Measurements from ENCODE around the gene KCNIP4.

The KCNIP4 gene

DNA sequence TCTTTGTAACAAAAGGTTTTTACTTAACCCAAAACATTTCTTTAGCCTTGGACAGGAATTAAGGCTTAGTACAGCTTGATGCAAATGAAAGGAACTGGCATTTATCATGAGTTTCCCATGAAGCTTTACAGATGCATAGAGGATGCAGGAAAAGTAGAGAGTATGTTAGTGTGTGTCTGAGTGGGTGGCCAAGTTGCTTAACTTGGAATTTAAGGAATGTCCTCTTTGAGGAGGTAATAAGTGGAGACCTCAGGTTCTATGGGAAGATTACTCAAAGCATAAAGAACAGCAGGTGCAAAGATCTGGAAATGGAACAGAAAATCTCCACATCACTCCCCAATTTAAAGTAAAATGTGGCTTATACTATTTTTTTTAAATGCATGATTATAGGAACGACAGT is 457.9 kb downstream of the KCNIP4 start:
- Histone ChIP-seq H3K9ac (ENCODE audit: low read length) (no peak overlapping the region), H2BK5ac (ENCODE audit: low read length) (no peak overlapping the region), H3K4me2 (ENCODE audit: low read length) (no peak overlapping the region), H2BK120ac (ENCODE audit: low read depth, low read length) (no peak overlapping the region), H3K18ac (ENCODE audit: low read length) (no peak overlapping the region), H3K56ac (ENCODE audit: low read length) (no peak overlapping the region), H3K27ac (ENCODE audit: low read depth, low read length) (no peak overlapping the region), H3K79me2 (ENCODE audit: control insufficient read depth, insufficient read depth, low read length) (no peaks in the 10 kb centered on the region), H3K27me3 (ENCODE audit: insufficient read depth, low read length, poor library complexity) (no peaks in the 10 kb centered on the region), H4K8ac (ENCODE audit: low read depth, low read length) (no peak overlapping the region), H3K36me3 (ENCODE audit: control insufficient read depth, insufficient read depth, low read length) (no peaks in the 10 kb centered on the region), H3K4ac (ENCODE audit: low read depth, low read length) (no peak overlapping the region), H2BK15ac (replicated peaks; ENCODE audit: low read depth) (no peak overlapping the region), H3K23ac (ENCODE audit: low read length) (no peak overlapping the region), H4K5ac (ENCODE audit: low read length) (no peak overlapping the region), H3K4me1 (ENCODE audit: control insufficient read depth, low read depth, low read length) (no peaks in the 10 kb centered on the region), H3K4me3 (ENCODE audit: low read length) (no peak overlapping the region), H2AK5ac (ENCODE audit: low read length) (no peak overlapping the region), H3K79me1 (ENCODE audit: low read length) (no peaks in the 10 kb centered on the region)
- no CpG with 5 or more reads among the region's 1 CpG for WGBS (ENCODE audit: extremely low coverage, insufficient coverage, low lambda C conversion rate)
- peak; percentile 10 for DNase-seq

DNA sequence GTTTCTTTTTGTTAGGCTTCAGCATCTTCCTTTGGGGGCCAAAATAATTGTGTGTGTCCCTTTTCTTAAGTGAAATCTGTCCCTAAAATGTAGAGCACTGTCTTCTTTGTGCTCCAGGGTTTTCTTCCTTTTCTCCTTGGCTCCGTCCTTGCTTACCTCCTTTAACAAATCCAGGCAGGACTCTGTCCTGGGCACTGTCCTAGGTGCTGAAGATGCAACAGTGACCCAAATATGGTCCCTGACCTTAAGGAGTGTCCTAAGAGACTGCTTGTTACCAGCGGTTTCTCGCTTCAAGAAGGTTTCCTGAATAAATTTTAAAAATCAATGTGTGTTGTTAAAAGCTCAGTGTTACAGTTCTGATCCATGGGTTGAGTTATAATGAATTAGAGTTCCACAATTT is 471.8 kb downstream of the KCNIP4 start:
- H2BK15ac ChIP-seq (replicated peaks; ENCODE audit: low read depth) = no peak overlapping the region
- H2BK120ac ChIP-seq (ENCODE audit: low read depth, low read length) = no peak overlapping the region
- H3K18ac ChIP-seq (ENCODE audit: low read length) = no peak overlapping the region
- no peaks in the 10 kb centered on the region for H3K79me1 ChIP-seq (ENCODE audit: low read length)
- H3K36me3 ChIP-seq (ENCODE audit: control insufficient read depth, insufficient read depth, low read length) = no peaks in the 10 kb centered on the region
- H3K4ac ChIP-seq (ENCODE audit: low read depth, low read length) = no peak overlapping the region
- H3K79me2 ChIP-seq (ENCODE audit: control insufficient read depth, insufficient read depth, low read length) = no peaks in the 10 kb centered on the region
- no CpG with 5 or more reads among the region's 3 CpGs for WGBS (ENCODE audit: extremely low coverage, insufficient coverage, low lambda C conversion rate)
- no peak overlapping the region for H2AK5ac ChIP-seq (ENCODE audit: low read length)
- H4K8ac ChIP-seq (ENCODE audit: low read depth, low read length) = no peak overlapping the region
- H3K27me3 ChIP-seq (ENCODE audit: insufficient read depth, low read length, poor library complexity) = no peaks in the 10 kb centered on the region
- H3K9ac ChIP-seq (ENCODE audit: low read length) = no peak overlapping the region
- peak; percentile 83 for DNase-seq
- no peak overlapping the region for H2BK5ac ChIP-seq (ENCODE audit: low read length)
- H4K5ac ChIP-seq (ENCODE audit: low read length) = no peak overlapping the region
- H3K4me3 ChIP-seq (ENCODE audit: low read length) = no peak overlapping the region
- H3K4me2 ChIP-seq (ENCODE audit: low read length) = no peak overlapping the region
- no peak overlapping the region for H3K27ac ChIP-seq (ENCODE audit: low read depth, low read length)
- H3K56ac ChIP-seq (ENCODE audit: low read length) = no peak overlapping the region
- no peaks in the 10 kb centered on the region for H3K4me1 ChIP-seq (ENCODE audit: control insufficient read depth, low read depth, low read length)
- H3K23ac ChIP-seq (ENCODE audit: low read length) = no peak overlapping the region

DNA sequence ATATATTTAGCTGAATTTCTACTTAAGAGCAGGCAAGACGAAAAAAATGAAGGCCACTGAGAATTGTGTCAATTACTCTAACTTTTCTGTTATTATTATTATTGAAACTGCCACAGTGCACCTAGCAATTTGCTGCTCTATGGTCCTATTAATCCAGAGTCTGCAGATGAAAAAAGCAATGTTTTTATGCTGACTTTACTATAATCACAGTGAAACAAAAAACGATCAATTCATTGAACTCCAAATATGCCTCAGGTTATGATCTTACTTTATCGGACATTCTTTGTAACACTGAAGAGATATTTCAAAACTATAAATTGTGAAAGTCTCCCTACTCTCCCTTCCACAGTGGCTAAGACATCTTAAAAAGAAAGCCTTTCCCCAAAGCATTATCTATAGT is 474.4 kb downstream of the KCNIP4 start:
- no CpG with 5 or more reads among the region's 3 CpGs for WGBS (ENCODE audit: extremely low coverage, insufficient coverage, low lambda C conversion rate)
- H3K23ac ChIP-seq (ENCODE audit: low read length) = no peak overlapping the region

DNA sequence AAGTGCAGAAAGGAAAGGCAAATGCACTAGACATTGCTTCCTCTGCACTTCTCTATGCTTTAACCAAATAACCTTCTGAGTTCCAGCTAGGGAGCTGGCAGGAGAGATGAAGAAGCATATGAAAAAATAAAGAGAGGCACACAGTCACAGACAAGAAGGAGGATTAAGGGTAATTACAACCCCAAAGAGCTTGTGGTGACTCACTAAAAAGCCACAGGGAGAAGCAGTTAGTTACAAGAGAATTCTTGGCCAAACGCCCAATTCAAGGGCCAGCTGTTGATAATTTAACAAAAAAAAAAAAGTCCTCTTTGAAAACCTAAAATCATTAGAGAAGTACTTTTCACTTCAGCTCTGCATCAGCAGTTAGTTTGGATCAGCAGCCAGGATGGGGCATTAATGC is 478.0 kb downstream of the KCNIP4 start:
- no peak overlapping the region for H3K27ac ChIP-seq (ENCODE audit: low read depth, low read length)

More for the DNA sequence above, 474.4 kb downstream of the KCNIP4 start:
- H3K4me1 ChIP-seq (ENCODE audit: control insufficient read depth, low read depth, low read length) = no peaks in the 10 kb centered on the region
- H2BK15ac ChIP-seq (replicated peaks; ENCODE audit: low read depth) = no peak overlapping the region
- no peak overlapping the region for H3K56ac ChIP-seq (ENCODE audit: low read length)
- H3K79me1 ChIP-seq (ENCODE audit: low read length) = no peaks in the 10 kb centered on the region
- H3K18ac ChIP-seq (ENCODE audit: low read length) = no peak overlapping the region
- no peak overlapping the region for H3K4me3 ChIP-seq (ENCODE audit: low read length)
- DNase-seq = no peak
- no peak overlapping the region for H3K4me2 ChIP-seq (ENCODE audit: low read length)
- H2BK120ac ChIP-seq (ENCODE audit: low read depth, low read length) = no peak overlapping the region
- no peak overlapping the region for H3K4ac ChIP-seq (ENCODE audit: low read depth, low read length)
- H2AK5ac ChIP-seq (ENCODE audit: low read length) = no peak overlapping the region
- H4K8ac ChIP-seq (ENCODE audit: low read depth, low read length) = no peak overlapping the region
- no peak overlapping the region for H4K5ac ChIP-seq (ENCODE audit: low read length)
- no peak overlapping the region for H3K27ac ChIP-seq (ENCODE audit: low read depth, low read length)
- no peaks in the 10 kb centered on the region for H3K79me2 ChIP-seq (ENCODE audit: control insufficient read depth, insufficient read depth, low read length)
- no peak overlapping the region for H2BK5ac ChIP-seq (ENCODE audit: low read length)
- no peaks in the 10 kb centered on the region for H3K36me3 ChIP-seq (ENCODE audit: control insufficient read depth, insufficient read depth, low read length)
- no peak overlapping the region for H3K9ac ChIP-seq (ENCODE audit: low read length)
- no peaks in the 10 kb centered on the region for H3K27me3 ChIP-seq (ENCODE audit: insufficient read depth, low read length, poor library complexity)

DNA sequence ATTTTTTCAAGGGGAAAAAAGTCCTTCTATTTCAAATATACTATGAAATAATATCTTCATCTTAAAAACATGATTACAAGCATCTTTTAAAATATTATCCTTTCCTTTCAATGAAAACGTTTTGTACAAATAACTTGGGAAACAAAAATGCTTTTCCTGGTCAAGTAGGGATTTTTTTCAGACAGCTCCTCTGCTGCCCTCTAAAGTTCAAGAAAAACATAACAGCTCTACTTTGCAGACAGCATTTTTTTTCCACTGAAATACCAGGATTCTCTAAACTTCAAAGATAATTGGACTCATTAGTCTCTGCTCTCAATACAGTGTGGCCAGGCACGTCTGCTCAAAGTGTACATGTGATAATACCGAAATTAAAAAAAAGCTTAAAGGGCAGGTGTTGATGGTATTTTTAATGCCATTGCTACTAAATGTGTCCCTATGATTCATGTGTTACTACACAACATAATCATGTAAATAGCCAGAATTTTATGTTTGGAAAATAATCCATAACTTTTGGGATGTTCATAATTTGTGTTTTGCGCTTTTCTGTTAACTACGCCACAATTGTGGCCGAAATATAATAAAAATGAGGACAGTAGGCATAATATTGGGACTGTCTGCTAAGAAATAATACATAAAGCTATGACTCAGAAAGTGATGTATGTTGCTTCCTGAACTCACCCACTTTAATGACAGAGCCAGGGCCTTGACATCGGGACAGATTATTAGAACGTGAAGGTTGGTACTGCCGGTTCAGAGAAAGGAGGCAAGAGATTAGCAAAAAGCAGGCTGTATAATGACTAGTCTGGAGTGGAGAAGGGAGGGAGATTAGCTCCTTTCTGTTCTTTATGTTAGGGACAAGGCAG is 478.9 kb downstream of the KCNIP4 start:
- H3K4ac ChIP-seq (ENCODE audit: low read depth, low read length) = no peak overlapping the region
- no peak overlapping the region for H4K8ac ChIP-seq (ENCODE audit: low read depth, low read length)
- no peak overlapping the region for H2BK5ac ChIP-seq (ENCODE audit: low read length)
- H3K27ac ChIP-seq (ENCODE audit: low read depth, low read length) = no peak overlapping the region
- WGBS (ENCODE audit: extremely low coverage, insufficient coverage, low lambda C conversion rate) = 100% methylated on average over 1 of the region's 9 CpGs
- no peaks in the 10 kb centered on the region for H3K79me1 ChIP-seq (ENCODE audit: low read length)
- no peak overlapping the region for H2AK5ac ChIP-seq (ENCODE audit: low read length)
- H3K4me3 ChIP-seq (ENCODE audit: low read length) = no peak overlapping the region
- no peak overlapping the region for H3K9ac ChIP-seq (ENCODE audit: low read length)
- no peak overlapping the region for H3K56ac ChIP-seq (ENCODE audit: low read length)
- H3K79me2 ChIP-seq (ENCODE audit: control insufficient read depth, insufficient read depth, low read length) = no peaks in the 10 kb centered on the region
- no peak overlapping the region for H3K18ac ChIP-seq (ENCODE audit: low read length)
- H3K4me1 ChIP-seq (ENCODE audit: control insufficient read depth, low read depth, low read length) = no peaks in the 10 kb centered on the region
- H2BK15ac ChIP-seq (replicated peaks; ENCODE audit: low read depth) = no peak overlapping the region
- peak; percentile 20 for DNase-seq
- H3K4me2 ChIP-seq (ENCODE audit: low read length) = no peak overlapping the region
- H3K36me3 ChIP-seq (ENCODE audit: control insufficient read depth, insufficient read depth, low read length) = no peaks in the 10 kb centered on the region
- no peak overlapping the region for H3K23ac ChIP-seq (ENCODE audit: low read length)
- H4K5ac ChIP-seq (ENCODE audit: low read length) = no peak overlapping the region
- H3K27me3 ChIP-seq (ENCODE audit: insufficient read depth, low read length, poor library complexity) = no peaks in the 10 kb centered on the region
- no peak overlapping the region for H2BK120ac ChIP-seq (ENCODE audit: low read depth, low read length)

More for the DNA sequence above, 478.0 kb downstream of the KCNIP4 start:
- Histone ChIP-seq H4K5ac (ENCODE audit: low read length) (no peak overlapping the region), H3K18ac (ENCODE audit: low read length) (no peak overlapping the region), H2BK120ac (ENCODE audit: low read depth, low read length) (no peak overlapping the region), H3K4me3 (ENCODE audit: low read length) (no peak overlapping the region), H3K4me2 (ENCODE audit: low read length) (no peak overlapping the region), H3K56ac (ENCODE audit: low read length) (no peak overlapping the region), H3K79me1 (ENCODE audit: low read length) (no peaks in the 10 kb centered on the region), H3K27me3 (ENCODE audit: insufficient read depth, low read length, poor library complexity) (no peaks in the 10 kb centered on the region), H3K9ac (ENCODE audit: low read length) (no peak overlapping the region), H2BK5ac (ENCODE audit: low read length) (no peak overlapping the region), H3K23ac (ENCODE audit: low read length) (no peak overlapping the region), H4K8ac (ENCODE audit: low read depth, low read length) (no peak overlapping the region), H3K4ac (ENCODE audit: low read depth, low read length) (no peak overlapping the region), H3K36me3 (ENCODE audit: control insufficient read depth, insufficient read depth, low read length) (no peaks in the 10 kb centered on the region), H2BK15ac (replicated peaks; ENCODE audit: low read depth) (no peak overlapping the region), H2AK5ac (ENCODE audit: low read length) (no peak overlapping the region), H3K79me2 (ENCODE audit: control insufficient read depth, insufficient read depth, low read length) (no peaks in the 10 kb centered on the region), H3K4me1 (ENCODE audit: control insufficient read depth, low read depth, low read length) (no peaks in the 10 kb centered on the region)
- WGBS (ENCODE audit: extremely low coverage, insufficient coverage, low lambda C conversion rate) = no CpG with 5 or more reads among the region's 1 CpG
- no peak for DNase-seq

DNA sequence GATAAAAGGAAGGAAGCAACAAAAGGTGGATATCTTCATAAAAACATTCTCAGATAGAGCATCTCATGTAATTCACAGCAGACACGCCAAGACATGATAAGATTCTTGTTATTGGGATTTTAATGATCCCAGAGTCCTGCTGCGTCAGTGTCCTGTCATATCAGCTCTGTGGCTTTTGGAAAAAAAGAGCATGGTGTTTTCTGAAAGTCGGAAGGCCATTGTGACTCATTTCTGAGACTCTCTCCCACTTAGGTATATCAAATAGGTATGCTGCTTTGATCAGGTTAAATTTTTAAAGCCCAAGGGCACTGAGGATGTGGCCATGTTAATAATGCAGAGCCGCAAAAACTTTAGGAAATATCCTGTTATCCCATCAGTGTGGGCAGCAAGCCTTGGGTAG is 481.0 kb downstream of the KCNIP4 start:
- Histone ChIP-seq H3K4me3 (ENCODE audit: low read length) (no peak overlapping the region), H3K9ac (ENCODE audit: low read length) (no peak overlapping the region), H3K56ac (ENCODE audit: low read length) (no peak overlapping the region), H3K4me1 (ENCODE audit: control insufficient read depth, low read depth, low read length) (no peaks in the 10 kb centered on the region), H3K36me3 (ENCODE audit: control insufficient read depth, insufficient read depth, low read length) (no peaks in the 10 kb centered on the region), H3K18ac (ENCODE audit: low read length) (no peak overlapping the region), H3K79me1 (ENCODE audit: low read length) (no peaks in the 10 kb centered on the region), H3K23ac (ENCODE audit: low read length) (no peak overlapping the region), H3K27me3 (ENCODE audit: insufficient read depth, low read length, poor library complexity) (no peaks in the 10 kb centered on the region), H4K5ac (ENCODE audit: low read length) (no peak overlapping the region), H2AK5ac (ENCODE audit: low read length) (no peak overlapping the region), H3K79me2 (ENCODE audit: control insufficient read depth, insufficient read depth, low read length) (no peaks in the 10 kb centered on the region), H2BK5ac (ENCODE audit: low read length) (no peak overlapping the region), H3K4ac (ENCODE audit: low read depth, low read length) (no peak overlapping the region), H3K4me2 (ENCODE audit: low read length) (no peak overlapping the region), H4K8ac (ENCODE audit: low read depth, low read length) (no peak overlapping the region), H3K27ac (ENCODE audit: low read depth, low read length) (no peak overlapping the region), H2BK15ac (replicated peaks; ENCODE audit: low read depth) (no peak overlapping the region), H2BK120ac (ENCODE audit: low read depth, low read length) (no peak overlapping the region)
- no CpG with 5 or more reads among the region's 4 CpGs for WGBS (ENCODE audit: extremely low coverage, insufficient coverage, low lambda C conversion rate)
- DNase-seq = no peak
